Measurements from ENCODE around the gene ATP1A1. TPM values are rescaled to one million over a fixed set of nuclear protein-coding genes. Genes with fewer than 3 reads are reported as not detected.
A peak's percentile ranks its signal among the peaks of the same experiment; 100 is the strongest.

Gene ATP1A1
- total RNA-seq, 4 donors from 2014 or later: 556 to 703 (median 561) TPM

DNA sequence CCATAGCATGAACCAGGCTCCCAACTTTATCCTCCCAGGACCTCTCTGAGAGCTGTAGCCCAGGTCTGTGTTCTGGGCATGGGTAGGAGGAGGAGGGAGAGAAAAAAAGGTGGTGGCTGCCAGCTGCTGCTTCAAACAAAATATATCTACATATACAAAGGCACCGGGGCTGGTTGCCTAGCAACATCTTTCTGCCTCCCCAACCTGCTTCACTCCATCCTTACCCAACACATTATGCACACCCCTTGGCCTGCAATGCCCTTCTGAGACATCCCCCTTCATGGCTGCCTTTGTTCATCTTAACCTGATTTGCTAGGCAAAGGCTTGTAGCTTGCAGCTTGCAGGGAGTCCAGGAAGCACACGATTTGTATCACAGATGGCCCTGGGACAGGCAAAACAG lies 27.2 kb upstream of the ATP1A1 start:
- Histone ChIP-seq H3K4me3 (no peak overlapping the region), H3K36me3 (no peaks in the 10 kb centered on the region), H3K27me3 (no peaks in the 10 kb centered on the region), H3K27ac (no peak overlapping the region), H3K9me3 (no peaks in the 10 kb centered on the region), H3K4me1 (peaks cover 6% of the 10 kb centered on the region)
- DNase-seq (ENCODE audit: low spot score in 2 of 2): no peak
- WGBS: 31% methylated on average over 2 of the region's 2 CpGs
- no peak for TF ChIP-seq POLR2A (IDR thresholded peaks at IDR 0.05)
- no peak for TF ChIP-seq POLR2AphosphoS5 (IDR thresholded peaks at IDR 0.05)
- no peak for TF ChIP-seq CTCF (IDR thresholded peaks at IDR 0.05)
- TF ChIP-seq EP300 (IDR thresholded peaks at IDR 0.05): no peak

GRCh38 chr1:116346943-116347673 lies 25.9 kb upstream of the ATP1A1 start:
- Histone ChIP-seq H3K9me3 (no peaks in the 10 kb centered on the region), H3K4me1 (no peaks in the 10 kb centered on the region), H3K4me3 (no peak overlapping the region), H3K36me3 (no peaks in the 10 kb centered on the region), H3K27ac (peak overlapping the region; percentile 19), H3K27me3 (no peaks in the 10 kb centered on the region)
- no peak for DNase-seq (ENCODE audit: low spot score in 2 of 2)
- 51% methylated on average over 4 of the region's 4 CpGs for WGBS
- no peak for TF ChIP-seq CTCF (IDR thresholded peaks at IDR 0.05)
- TF ChIP-seq POLR2AphosphoS5 (IDR thresholded peaks at IDR 0.05): peak in 1 of 3 donors; percentile 36

DNA sequence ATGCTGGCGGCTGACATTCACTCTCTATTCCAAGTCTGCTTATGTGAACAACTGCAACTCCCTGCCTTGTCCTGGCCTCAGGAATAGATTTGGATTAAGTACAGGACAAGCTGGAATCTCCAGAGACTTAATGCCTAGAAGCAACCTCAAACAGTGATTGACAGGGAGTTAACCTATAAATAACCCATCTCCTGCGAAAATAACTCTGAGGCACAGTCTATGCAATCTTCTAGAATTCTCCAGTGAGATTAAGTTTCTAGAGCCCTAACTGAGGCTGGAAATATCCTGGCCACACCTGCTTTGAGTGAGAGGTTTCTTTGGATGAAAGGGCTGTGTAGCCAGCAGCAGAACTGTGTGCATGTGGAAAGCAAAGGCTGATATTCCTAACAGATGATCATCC lies 25.3 kb upstream of the ATP1A1 start:
- H3K9me3 ChIP-seq: no peaks in the 10 kb centered on the region
- H3K27ac ChIP-seq: peak overlapping the region; percentile 19
- H3K36me3 ChIP-seq: no peaks in the 10 kb centered on the region
- no peaks in the 10 kb centered on the region for H3K4me1 ChIP-seq
- WGBS: 85% methylated on average over 2 of the region's 2 CpGs
- H3K4me3 ChIP-seq: no peak overlapping the region
- H3K27me3 ChIP-seq: no peaks in the 10 kb centered on the region
- TF ChIP-seq POLR2A (IDR thresholded peaks at IDR 0.05) (no peak), CTCF (IDR thresholded peaks at IDR 0.05) (no peak), POLR2AphosphoS5 (IDR thresholded peaks at IDR 0.05) (no peak), EP300 (IDR thresholded peaks at IDR 0.05) (no peak)
- no peak for DNase-seq (ENCODE audit: low spot score in 2 of 2)

GRCh38 chr1:116350097-116350645 lies 22.9 kb upstream of the ATP1A1 start:
- DNase-seq (ENCODE audit: low spot score in 2 of 2): no peak
- H3K4me3 ChIP-seq: no peak overlapping the region
- no peaks in the 10 kb centered on the region for H3K27me3 ChIP-seq
- H3K36me3 ChIP-seq: no peaks in the 10 kb centered on the region
- 87% methylated on average over 2 of the region's 2 CpGs for WGBS
- H3K4me1 ChIP-seq: no peaks in the 10 kb centered on the region
- no peak overlapping the region for H3K27ac ChIP-seq
- no peaks in the 10 kb centered on the region for H3K9me3 ChIP-seq
- TF ChIP-seq EP300 (IDR thresholded peaks at IDR 0.05) (no peak), POLR2A (IDR thresholded peaks at IDR 0.05) (no peak), POLR2AphosphoS5 (IDR thresholded peaks at IDR 0.05) (no peak), CTCF (IDR thresholded peaks at IDR 0.05) (no peak)

DNA sequence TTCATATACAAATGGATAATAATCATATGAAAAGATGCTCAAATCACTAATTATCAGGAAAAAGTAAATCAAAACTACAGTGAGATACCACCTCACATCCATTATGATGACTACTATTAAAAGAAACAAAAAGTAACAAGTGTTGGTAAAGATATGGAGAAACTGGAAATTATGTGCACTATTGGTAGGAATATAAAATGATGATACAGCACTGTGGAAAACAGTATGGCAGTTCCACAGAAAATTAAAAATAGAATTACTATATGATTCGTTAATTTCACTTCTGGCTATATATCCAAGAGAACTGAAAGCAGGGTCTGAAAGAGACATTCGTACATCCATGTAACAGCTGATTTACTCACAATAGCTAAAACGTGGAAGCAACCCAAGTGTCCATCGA lies 21.1 kb upstream of the ATP1A1 start:
- TF ChIP-seq CTCF (IDR thresholded peaks at IDR 0.05) (no peak), POLR2AphosphoS5 (IDR thresholded peaks at IDR 0.05) (no peak), POLR2A (IDR thresholded peaks at IDR 0.05) (no peak), EP300 (IDR thresholded peaks at IDR 0.05) (no peak)
- H3K27ac ChIP-seq: no peak overlapping the region
- no peaks in the 10 kb centered on the region for H3K4me1 ChIP-seq
- H3K9me3 ChIP-seq: no peaks in the 10 kb centered on the region
- WGBS: 51% methylated on average over 4 of the region's 4 CpGs
- H3K4me3 ChIP-seq: no peak overlapping the region
- no peak for DNase-seq (ENCODE audit: low spot score in 2 of 2)
- H3K36me3 ChIP-seq: no peaks in the 10 kb centered on the region
- no peaks in the 10 kb centered on the region for H3K27me3 ChIP-seq

Measured in suprapubic skin (tissue), 4 donors.